GM21526 (cell line): ENCODE measurements around the gene BCR.

Experiments used
- ATAC-seq: cut with Tn5 transposase; IDR thresholded peaks from one replicate; pipeline ENCODE4 v1.9.1; 2021; ENCODE audit warnings: moderate library complexity; ENCODE audit not compliant: unreplicated experiment, low FRiP score

Gene BCR

GRCh38 chr22:23241562-23242472, 61.5 kb downstream of the BCR start:
- no peak for ATAC-seq

DNA sequence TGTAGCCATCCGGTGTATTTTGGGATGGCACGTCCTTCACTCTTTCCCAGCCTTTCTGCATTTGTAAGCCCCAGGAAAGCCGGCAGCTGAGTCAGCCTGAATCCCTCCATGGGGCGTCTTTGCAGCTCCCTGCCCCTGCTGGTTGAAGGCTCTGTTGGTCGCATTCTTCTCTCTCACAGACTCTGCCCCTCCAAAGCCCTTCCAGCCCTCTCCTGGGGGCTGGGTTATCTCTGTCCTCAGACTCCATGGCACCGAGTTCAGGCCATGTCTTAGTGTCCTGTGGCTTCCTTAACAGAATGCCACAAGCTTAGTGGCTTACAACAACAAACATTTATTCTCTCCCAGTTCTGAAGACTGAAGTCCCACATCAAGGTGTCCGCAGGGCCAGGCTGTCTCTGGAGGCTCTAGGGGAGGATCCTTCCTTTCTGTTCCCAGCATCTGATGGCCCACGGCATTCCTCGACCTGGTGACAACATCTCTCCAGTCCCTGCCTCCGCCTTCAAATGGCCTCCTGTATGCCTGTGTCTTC, 62.2 kb downstream of the BCR start:
- ATAC-seq: no peak

DNA sequence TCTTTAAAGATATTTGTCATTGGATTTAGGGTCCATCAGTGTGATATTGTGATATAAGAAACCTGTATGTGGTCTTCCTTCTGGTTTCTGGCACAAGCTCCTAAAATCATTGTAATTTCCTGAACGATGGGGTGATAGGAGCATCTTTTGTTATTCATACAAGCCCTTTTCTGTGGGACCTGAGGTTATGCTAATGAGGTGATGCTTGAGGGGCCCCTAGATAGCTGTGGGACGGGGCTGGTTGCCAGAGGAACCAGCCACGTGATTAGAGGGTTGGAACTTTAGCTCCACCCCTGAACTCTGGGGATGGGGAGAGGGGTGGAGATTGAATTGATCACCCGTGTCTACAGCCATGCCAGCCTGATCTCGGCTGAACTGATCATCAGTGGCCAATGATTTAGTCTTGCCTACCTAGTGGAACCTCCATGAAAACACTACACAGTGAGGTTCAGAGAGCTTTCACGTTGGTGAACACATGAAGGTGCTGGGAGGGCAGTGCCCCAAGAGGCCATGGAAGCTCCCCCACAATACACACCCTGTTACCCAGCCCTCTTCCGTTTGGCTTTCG, 62.8 kb downstream of the BCR start:
- ATAC-seq: no peak

DNA sequence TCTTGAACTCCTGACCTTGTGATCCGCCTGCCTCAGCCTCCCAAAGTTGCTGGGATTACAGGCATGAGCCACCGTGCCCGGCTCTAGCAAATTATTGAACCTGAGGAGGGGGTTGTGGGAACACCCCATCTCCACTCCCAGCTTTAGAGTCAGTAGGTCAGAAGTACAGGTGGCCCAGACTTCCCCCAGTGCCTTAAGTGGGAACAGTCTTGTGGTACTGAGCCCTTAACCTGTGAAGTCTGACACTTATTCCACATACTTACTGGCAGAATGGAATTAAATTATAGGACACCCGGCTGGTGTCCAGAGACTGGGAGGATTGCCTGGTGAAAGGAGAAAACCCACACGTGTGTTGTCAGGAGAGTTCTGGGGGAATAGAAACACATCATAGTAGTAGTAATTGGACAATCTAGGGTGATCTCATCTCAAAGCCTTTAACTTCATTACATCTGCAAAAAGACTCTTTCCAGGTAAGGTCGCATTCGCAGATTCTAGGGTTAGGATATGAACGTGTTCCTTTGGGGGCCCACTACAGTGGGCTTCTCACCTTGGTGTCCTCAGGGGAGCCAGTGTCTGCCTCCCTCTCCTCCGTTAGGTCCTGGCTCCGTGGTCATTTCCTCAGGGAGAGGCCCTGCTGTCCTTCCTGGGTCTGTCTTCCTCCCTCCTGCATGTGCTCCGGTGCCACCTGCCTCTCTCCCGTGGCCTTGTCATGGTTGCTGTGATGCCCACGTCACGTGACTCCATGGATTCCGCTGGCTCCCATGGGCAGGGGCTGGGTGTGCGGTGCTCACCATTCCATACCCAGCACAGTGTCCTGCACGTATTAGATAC, 63.8 kb downstream of the BCR start:
- no peak for ATAC-seq

DNA sequence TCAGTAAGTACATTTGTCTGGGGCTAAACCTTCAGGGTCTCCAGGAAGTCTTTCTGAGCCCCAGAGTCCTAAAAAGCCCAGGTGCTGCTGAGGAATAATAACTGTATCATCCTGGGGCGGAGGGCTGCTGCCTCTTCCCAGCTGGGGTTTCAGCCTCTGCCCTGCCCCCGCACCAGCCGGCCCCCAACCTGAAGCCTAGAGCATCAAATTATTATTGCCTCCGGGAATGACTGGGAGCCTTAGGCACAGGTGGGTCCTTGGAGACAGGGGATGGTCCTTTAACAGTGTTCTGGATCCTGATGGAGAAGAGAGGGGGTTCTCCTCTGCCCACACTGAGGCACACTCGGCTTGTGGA, 64.4 kb downstream of the BCR start:
- ATAC-seq: no peak

DNA sequence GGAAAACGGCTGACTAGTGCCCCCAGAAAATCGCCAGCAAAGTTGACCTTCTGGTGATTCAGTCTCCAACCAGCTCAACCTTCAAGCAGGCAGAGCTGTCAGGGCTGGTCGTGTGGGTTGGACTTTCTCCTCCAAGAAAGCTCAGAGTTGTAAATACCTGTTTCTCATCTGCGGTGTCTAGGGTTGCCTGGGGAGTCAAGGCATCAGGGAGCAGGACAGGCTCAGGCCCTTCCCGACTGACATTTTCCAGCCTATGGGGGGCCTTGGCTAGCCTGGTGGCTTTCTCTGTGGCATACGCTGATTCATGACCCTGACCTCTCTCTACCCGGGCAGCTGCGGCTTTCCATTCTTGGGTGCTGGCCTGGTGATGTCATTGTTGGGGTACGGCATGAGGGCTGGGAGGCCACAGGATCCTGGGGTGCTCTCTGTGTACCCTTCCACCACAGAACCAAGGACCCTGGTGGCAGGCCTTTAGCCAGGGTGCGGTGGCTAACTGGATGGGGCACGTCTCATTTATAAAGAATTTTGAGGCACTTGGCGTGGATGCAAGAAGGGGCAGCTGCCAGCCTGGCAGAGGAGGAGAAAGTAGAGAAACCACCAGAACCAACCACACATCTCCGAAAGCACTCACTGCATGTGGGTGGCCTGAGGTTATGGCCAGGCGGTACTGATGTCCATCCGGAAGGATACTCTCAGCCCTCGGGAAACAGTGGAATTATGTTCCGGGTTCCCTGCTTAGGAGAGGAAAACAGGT, 64.9 kb downstream of the BCR start:
- no peak for ATAC-seq

- no peak for ATAC-seq
These were observed 65.5 kb downstream of the BCR start for GRCh38 chr22:23245799-23246136.

GRCh38 chr22:23246982-23247766, 66.9 kb downstream of the BCR start:
- no peak for ATAC-seq

- ATAC-seq: no peak
These were observed 68.3 kb downstream of the BCR start for GRCh38 chr22:23248583-23248982.

DNA sequence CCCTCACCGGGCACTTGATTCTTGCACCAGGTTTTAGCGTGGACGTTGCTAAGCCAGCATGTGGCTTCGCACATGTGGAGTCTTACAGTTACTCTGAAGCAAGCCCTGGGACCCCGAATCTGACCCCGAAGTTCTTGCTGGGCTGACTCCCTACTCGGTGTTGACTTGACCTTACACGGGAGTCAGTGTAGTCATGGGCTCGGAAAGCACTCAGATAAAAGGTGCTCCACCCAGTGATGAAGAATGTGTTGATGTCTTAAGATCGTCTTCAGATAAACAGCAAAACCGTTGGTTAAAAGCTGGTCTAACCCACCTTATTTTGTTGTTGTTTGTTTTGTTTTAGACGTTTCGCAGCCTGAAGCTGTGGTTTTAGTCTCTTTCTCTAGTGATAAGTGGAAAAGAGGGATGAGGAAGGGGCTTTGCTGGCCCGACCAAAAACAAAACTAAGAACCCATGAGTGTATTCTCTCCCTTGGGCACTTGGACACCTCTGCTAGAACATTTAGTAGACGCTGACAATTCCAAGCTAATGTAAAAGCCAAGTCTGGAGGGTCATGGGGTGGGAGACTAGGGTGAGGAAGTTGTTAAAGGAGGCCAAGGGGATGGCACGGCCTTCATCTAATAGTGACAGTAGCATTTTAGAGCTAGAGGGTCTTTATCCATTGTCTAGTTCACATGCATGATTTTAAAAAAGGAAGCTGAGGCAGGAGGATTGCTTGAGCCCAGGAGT, 69.9 kb downstream of the BCR start:
- no peak for ATAC-seq

GRCh38 chr22:23250785-23251363, 70.6 kb downstream of the BCR start:
- no peak for ATAC-seq

GRCh38 chr22:23251445-23252093, 71.3 kb downstream of the BCR start:
- no peak for ATAC-seq

DNA sequence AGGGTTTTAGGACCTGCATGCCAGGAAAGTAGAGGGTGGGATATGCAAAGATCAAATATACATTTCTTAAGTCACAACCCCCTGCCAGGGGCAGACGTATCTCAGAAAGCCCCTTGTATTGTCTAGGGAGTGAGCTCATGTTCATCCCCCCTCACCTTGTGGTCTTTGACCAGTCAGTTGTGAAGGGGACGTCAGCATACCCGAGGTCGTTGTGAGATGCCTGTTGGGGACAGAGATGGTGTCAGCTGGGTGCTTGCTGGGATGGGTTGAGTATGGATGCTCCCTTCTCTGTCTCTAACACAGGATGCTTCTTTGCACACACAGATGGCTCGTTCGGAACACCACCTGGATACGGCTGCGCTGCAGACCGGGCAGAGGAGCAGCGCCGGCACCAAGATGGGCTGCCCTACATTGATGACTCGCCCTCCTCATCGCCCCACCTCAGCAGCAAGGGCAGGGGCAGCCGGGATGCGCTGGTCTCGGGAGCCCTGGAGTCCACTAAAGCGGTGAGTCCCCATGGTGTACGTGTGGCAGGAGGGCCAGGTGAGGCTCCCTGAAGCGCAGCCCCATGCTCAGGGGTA, 73.3 kb downstream of the BCR start:
- ATAC-seq: no peak

DNA sequence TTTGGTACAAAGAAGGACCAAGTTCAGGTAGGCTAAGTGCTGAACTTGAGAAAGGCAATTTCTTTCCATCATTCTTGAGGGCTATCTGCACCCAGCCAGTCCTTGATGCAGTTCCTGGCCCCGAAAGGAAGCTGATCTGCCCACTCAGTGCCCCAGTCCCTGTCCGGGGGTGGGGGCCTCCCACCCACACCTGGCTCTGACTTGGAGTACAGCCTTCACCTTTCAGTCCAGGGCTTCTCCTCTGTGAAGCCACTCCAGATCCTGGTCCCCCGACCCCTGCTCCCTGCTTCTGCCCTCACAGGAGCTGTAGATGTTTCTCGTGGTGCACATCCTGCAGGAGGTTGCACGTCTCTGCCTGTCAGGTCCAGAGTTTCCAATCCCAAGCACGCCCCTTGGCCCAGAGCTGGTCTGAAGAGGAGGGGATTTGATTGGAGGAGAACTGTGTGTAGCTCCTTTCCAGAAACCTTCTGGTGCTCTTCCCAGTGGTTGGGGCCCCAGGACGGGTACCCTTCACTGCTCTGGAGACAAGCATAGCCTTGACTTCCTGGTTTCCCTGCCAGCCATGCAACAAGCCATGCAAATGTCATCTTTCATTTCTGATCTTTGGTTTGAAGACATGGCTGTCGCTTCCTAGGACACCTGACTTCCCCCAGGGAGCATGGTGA, 75.3 kb downstream of the BCR start:
- no peak for ATAC-seq

- no peak for ATAC-seq
These were observed 76.0 kb downstream of the BCR start for GRCh38 chr22:23256171-23256932.

DNA sequence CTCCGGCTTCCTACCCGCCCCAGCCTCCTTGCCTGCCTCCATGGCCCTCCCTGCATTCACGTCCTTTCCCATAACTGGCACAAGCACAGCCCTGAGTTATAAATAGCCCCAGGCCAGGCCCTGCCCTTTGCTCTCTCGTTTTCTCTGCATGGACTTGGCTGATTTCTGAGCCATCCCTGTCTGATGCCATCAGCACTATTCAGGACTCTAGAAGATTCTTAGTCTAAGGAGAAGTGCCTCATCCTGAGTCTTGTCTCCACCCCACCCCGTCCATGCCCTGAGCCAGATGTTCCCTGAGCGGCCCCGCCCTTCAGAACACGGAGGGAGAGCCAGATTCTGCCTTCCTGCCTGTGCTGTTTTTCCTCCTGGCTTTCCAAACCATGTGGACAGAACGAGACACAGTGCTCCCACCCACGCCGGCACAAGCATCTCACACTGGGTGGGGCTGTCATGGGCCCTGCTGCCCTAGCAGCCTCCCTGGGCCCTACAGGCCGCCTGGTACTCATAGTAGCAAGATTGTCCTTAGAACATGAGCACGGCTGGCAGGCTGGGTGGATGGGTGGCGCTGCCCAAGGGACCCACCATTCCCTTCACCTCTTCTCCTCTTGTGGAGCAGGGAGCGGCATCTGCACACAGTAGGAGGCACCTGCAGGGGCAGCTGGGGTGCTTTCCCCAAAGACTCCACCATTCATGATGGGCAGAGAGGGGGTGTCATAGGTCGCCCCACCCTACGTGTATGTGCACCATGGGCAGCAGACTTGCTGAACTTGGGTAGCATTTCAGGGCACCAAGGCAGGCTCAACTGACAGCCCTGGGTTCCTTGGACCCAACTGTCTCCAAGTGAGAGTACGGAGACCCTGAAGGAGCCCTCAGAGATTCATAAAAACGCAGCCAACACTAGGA, 76.9 kb downstream of the BCR start:
- no peak for ATAC-seq
